B cell (primary cell): ENCODE results near the gene CCNL1. TPM values are rescaled to one million over a fixed set of nuclear protein-coding genes. Genes with fewer than 3 reads are reported as not detected.

ENCODE experiments used
- ATAC-seq: fragments of 200-7000 bp; cut with Tn5 transposase; one replicate; pipeline ENCODE4 v1.10.0; 2021; ENCODE audit warnings: low read depth, mild to moderate bottlenecking, moderate number of reproducible peaks, moderate library complexity
- CTCF ChIA-PET: fragments of 350-600 bp; sonication (Branson Sonifier 250); formaldehyde crosslinking; loops from one replicate; lab custom pipeline; 2021; ENCODE audit warnings: antibody characterized with exemption, inconsistent platforms; lab: Charles Lee
- POLR2A ChIA-PET: fragments of 350-600 bp; sonication (Branson Sonifier 250); formaldehyde crosslinking; loops from one replicate; lab custom pipeline; 2021; ENCODE audit warnings: antibody characterized with exemption; lab: Charles Lee
- DNase-seq: peaks from one replicate; pipeline ENCODE4 v3.0.0; 2013
- H2AFZ ChIP-seq: 2 replicates; pipeline ENCODE4 v1.6.1; 2012; ENCODE audit warnings: mild to moderate bottlenecking, low read depth, low read length; ENCODE audit not compliant: insufficient read depth, poor library complexity, severe bottlenecking
- H3K27ac ChIP-seq, 2 donors: 1 replicate in 1 of 2; 2 replicates in 1 of 2; pipeline ENCODE4 v1.5.1; 2012 to 2013; ENCODE audit warnings: low read length in 2 of 2, mild to moderate bottlenecking in 2 of 2, moderate library complexity in 1 of 2
- H3K27me3 ChIP-seq, 4 experiments: fragments of 200-600 bp in 1 of 4; sonication (generic) in 1 of 4; replicated peaks in 1 of 4; 1 replicate in 2 of 4; 2 replicates in 2 of 4; pipeline versions ENCODE4 v1.6.1 to v1.7.0; 2013 to 2016; ENCODE audit warnings: low read length in 3 of 4, mild to moderate bottlenecking in 2 of 4, mixed read lengths in 1 of 4, moderate library complexity in 1 of 4; ENCODE audit not compliant: insufficient read depth in 4 of 4, control insufficient read depth in 3 of 4; ENCODE audit errors: control extremely low read depth in 1 of 4
- H3K36me3 ChIP-seq, 2 experiments: replicated peaks in 1 of 2; 1 replicate in 1 of 2; 2 replicates in 1 of 2; pipeline versions ENCODE4 v1.6.1 to v1.7.1; 2013; ENCODE audit warnings: low read length in 1 of 2; ENCODE audit not compliant: insufficient read depth in 2 of 2, control insufficient read depth in 1 of 2; ENCODE audit errors: control extremely low read depth in 1 of 2, extremely low read depth in 1 of 2
- H3K4me1 ChIP-seq, 2 donors: fragments of 200-600 bp in 1 of 2; sonication (generic) in 1 of 2; 1 replicate in 1 of 2; 2 replicates in 1 of 2; pipeline versions ENCODE4 v1.5.1 to v1.6.1; 2013 to 2017; ENCODE audit warnings: low read length in 2 of 2; ENCODE audit not compliant: control insufficient read depth in 2 of 2, insufficient read depth in 2 of 2
- H3K4me2 ChIP-seq: replicated peaks from 2 replicates; pipeline ENCODE3; 2012; ENCODE audit warnings: mild to moderate bottlenecking, low read depth, low read length; ENCODE audit not compliant: poor library complexity, severe bottlenecking
- H3K4me3 ChIP-seq, 5 experiments: fragments of 200-600 bp in 1 of 5; sonication (generic) in 1 of 5; 1 replicate in 3 of 5; 2 replicates in 2 of 5; pipeline versions ENCODE4 v1.5.1 to v1.7.0; 2011 to 2016; ENCODE audit warnings: low read length in 4 of 5, mild to moderate bottlenecking in 4 of 5, low read depth in 2 of 5, control low read depth in 1 of 5, moderate library complexity in 1 of 5; ENCODE audit not compliant: insufficient read depth in 1 of 5; ENCODE audit errors: control extremely low read depth in 1 of 5, extremely low read depth in 1 of 5
- H3K79me2 ChIP-seq: fragments of 200-600 bp; sonication (generic); one replicate; pipeline ENCODE4 v1.6.0; 2016; ENCODE audit warnings: low read length; ENCODE audit not compliant: control insufficient read depth, insufficient read depth
- H3K9ac ChIP-seq: fragments of 200-600 bp; sonication (generic); 2 replicates; pipeline ENCODE4 v1.6.1; 2017; ENCODE audit warnings: mild to moderate bottlenecking, low read length, moderate library complexity
- H3K9me3 ChIP-seq, 3 donors: one replicate each; pipeline versions ENCODE4 v1.6.1 to v1.7.1; 2013; ENCODE audit warnings: low read length in 2 of 3; ENCODE audit not compliant: control insufficient read depth in 2 of 3, insufficient read depth in 1 of 3; ENCODE audit errors: control extremely low read depth in 1 of 3
- H4K20me1 ChIP-seq: 2 replicates; pipeline ENCODE4 v1.6.0; 2012; ENCODE audit warnings: mild to moderate bottlenecking, low read length; ENCODE audit not compliant: insufficient read depth, control insufficient read depth, poor library complexity, severe bottlenecking
- H3K27ac Mint-ChIP-seq: one replicate; pipeline ENCODE4 v1.8.0; 2021; ENCODE audit warnings: mixed read lengths
- H3K27me3 Mint-ChIP-seq: one replicate; pipeline ENCODE4 v1.8.0; 2021; ENCODE audit warnings: mixed read lengths
- H3K4me1 Mint-ChIP-seq: one replicate; pipeline ENCODE4 v1.8.0; 2021; ENCODE audit warnings: mixed read lengths
- H3K4me3 Mint-ChIP-seq: one replicate; pipeline ENCODE4 v1.8.0; 2021; ENCODE audit warnings: mixed read lengths
- H3K9me3 Mint-ChIP-seq: one replicate; pipeline ENCODE4 v1.8.0; 2022; ENCODE audit warnings: mixed read lengths; ENCODE audit not compliant: insufficient read depth
- EZH2 ChIP-seq: IDR thresholded peaks from 2 replicates; pipeline ENCODE4 v1.6.1; 2012; ENCODE audit warnings: borderline replicate concordance, low read depth, mild to moderate bottlenecking, moderate library complexity, low read length; ENCODE audit not compliant: insufficient read depth, poor library complexity, severe bottlenecking
- WGBS: methylation state at CpG from one replicate; pipeline ENCODE4 v1.1.5; 2013; ENCODE audit warnings: missing lambda C conversion rate; ENCODE audit not compliant: insufficient coverage; 5-methylcytosine and 5-hydroxymethylcytosine counted together
- intact Hi-C: fragments of 100-400 bp; cut with micrococcal nuclease; formaldehyde crosslinking; loops from one replicate; pipeline ENCODE4 v1.10.0; 2022
- polyA plus RNA-seq: library from polyadenylated mRNA; depleted of rRNA; stranded (reverse); fragments of >200 nt; gene quantifications from 2 replicates; pipeline ENCODE4 v1.2.3, GENCODE V29; 2012
- total RNA-seq, 2 donors: library from RNA; stranded (reverse); fragments of 120-200 nt in 1 of 2; gene quantifications; 1 replicate in 1 of 2; 2 replicates in 1 of 2; pipeline versions ENCODE4 v1.2.3 to v1.2.4, GENCODE V29; 2013 to 2022
- TF ChIP-seq, protein P1 (sequence below): fragments of 200-600 bp; IDR thresholded peaks from one replicate; pipeline ENCODE4 v1.8.0; 2022; ENCODE audit warnings: antibody characterized with exemption, mild to moderate bottlenecking

CCNL1 gene
- total and polyA plus RNA-seq, 2 donors (not counting 1 experiment from before 2014, with no cell fraction given), result 322 to 655 TPM

DNA sequence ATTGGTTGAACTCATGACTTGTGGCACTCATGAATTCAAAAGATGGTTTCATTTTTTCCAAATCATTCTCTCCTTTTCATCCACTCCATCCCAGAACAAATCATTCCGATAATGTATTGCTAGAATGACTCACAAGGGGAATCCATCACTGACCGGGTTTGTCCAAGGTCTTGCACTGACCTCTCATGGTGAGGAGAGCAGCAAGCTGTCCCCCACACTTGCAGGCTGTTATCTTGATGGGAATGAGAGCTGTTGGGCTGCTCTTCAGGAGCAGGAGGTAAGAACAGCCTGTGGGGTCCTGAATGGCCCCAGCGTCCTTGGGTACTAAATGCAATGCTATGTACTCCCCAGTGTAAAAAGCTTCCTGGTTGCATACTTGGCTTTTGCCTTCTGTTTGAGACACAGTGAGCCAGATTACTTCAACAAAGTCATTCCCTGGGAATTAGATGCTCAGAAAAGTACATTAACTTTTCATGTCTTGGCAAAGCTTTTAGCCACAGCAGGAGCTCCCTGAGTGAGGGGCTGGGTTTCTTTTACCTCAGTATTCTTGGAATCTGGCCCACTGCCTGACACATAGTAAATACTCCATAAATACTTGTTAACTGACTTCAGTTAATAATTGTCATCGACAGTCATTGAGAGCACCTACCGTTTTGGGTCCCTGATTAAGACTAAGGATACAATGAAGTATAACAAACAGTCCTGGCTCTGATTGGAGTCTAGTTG lies 24.1 kb downstream of the CCNL1 start:
- CTCF ChIA-PET, result interaction anchor here (1.6 to 5.2 kb wide), 12 partner anchors 14 to 985 kb away, joined by 3 to 51 read pairs (median 12); no protein-coding TSS in a partner anchor
- peaks cover 10% of the 10 kb centered on the region for H3K4me1 Mint-ChIP-seq

More for the DNA sequence above, 24.1 kb downstream of the CCNL1 start:
- Histone ChIP-seq H4K20me1 (no peaks in the 10 kb centered on the region), H2AFZ (no peak overlapping the region), H3K9me3 (no peaks in the 10 kb centered on the region), H3K36me3 (peaks cover 0 to 3% of the 10 kb centered on the region in 2 experiments), H3K79me2 (no peaks in the 10 kb centered on the region), H3K9ac (no peak overlapping the region), H3K27me3 (no peaks in the 10 kb centered on the region), H3K4me2 (no peak overlapping the region), H3K4me1 (peaks cover 4 to 12% of the 10 kb centered on the region in 2 donors), H3K4me3 (no peak overlapping the region), H3K27ac (no peak overlapping the region)
- 95% methylated on average over 3 of the region's 5 CpGs for WGBS
- DNase-seq, result no peak
- no peak overlapping the region for H3K4me3 Mint-ChIP-seq
- no peaks in the 10 kb centered on the region for H3K27me3 Mint-ChIP-seq
- no peaks in the 10 kb centered on the region for H3K9me3 Mint-ChIP-seq
- ATAC-seq, result no peak
- POLR2A ChIA-PET, result interaction anchor here (0.9 kb wide), 1 partner anchor 24 kb away, joined by 4 read pairs; the partner anchor contains the start of gene CCNL1
- no peak for TF ChIP-seq EZH2
- TF ChIP-seq, protein P1, sequence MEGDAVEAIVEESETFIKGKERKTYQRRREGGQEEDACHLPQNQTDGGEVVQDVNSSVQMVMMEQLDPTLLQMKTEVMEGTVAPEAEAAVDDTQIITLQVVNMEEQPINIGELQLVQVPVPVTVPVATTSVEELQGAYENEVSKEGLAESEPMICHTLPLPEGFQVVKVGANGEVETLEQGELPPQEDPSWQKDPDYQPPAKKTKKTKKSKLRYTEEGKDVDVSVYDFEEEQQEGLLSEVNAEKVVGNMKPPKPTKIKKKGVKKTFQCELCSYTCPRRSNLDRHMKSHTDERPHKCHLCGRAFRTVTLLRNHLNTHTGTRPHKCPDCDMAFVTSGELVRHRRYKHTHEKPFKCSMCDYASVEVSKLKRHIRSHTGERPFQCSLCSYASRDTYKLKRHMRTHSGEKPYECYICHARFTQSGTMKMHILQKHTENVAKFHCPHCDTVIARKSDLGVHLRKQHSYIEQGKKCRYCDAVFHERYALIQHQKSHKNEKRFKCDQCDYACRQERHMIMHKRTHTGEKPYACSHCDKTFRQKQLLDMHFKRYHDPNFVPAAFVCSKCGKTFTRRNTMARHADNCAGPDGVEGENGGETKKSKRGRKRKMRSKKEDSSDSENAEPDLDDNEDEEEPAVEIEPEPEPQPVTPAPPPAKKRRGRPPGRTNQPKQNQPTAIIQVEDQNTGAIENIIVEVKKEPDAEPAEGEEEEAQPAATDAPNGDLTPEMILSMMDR, result no peak
- no peak overlapping the region for H3K27ac Mint-ChIP-seq
- intact Hi-C loops, result loop anchor here (2.0 to 10.0 kb wide), 4 partner anchors 55 to 1091 kb away; partner anchors contain the start of genes LEKR1 and SSR3
